HS-5 (cell line): Measurements from ENCODE around the gene IL10.

Source experiments
- DNase-seq: peaks from one replicate; pipeline ENCODE4 v3.0.0-alpha.2; 2012; ENCODE audit warnings: low read depth

IL10 gene

GRCh38 chr1:206772243-206772937 is at the start of gene IL10:
IL10 (minus strand) TSS chr1:206772494; CDS start chr1:206772435, 59 bp downstream.
- DNase-seq = no peak

GRCh38 chr1:206821493-206821892 is 49.2 kb upstream of the IL10 start:
- DNase-seq = no peak

GRCh38 chr1:206816390-206817287 is 44.3 kb upstream of the IL10 start:
- DNase-seq = no peak

GRCh38 chr1:206814716-206815341 is 42.5 kb upstream of the IL10 start:
- DNase-seq = no peak

GRCh38 chr1:206812471-206812870 is 40.2 kb upstream of the IL10 start:
- DNase-seq = no peak

GRCh38 chr1:206809504-206810084 is 37.3 kb upstream of the IL10 start:
- no peak for DNase-seq

GRCh38 chr1:206808615-206809014 is 36.3 kb upstream of the IL10 start:
- no peak for DNase-seq

- DNase-seq = no peak
Measured at GRCh38 chr1:206805357-206805756, 33.1 kb upstream of the IL10 start.

- DNase-seq = no peak
Measured at GRCh38 chr1:206804156-206804737, 32.0 kb upstream of the IL10 start.

- no peak for DNase-seq
Measured at GRCh38 chr1:206803221-206803730, 31.0 kb upstream of the IL10 start.

GRCh38 chr1:206802401-206802800 is 30.1 kb upstream of the IL10 start:
- no peak for DNase-seq

GRCh38 chr1:206801467-206801866 is 29.2 kb upstream of the IL10 start:
- DNase-seq = no peak

- no peak for DNase-seq
Measured at GRCh38 chr1:206800891-206801290, 28.6 kb upstream of the IL10 start.

- no peak for DNase-seq
Measured at GRCh38 chr1:206800411-206800810, 28.1 kb upstream of the IL10 start.

- DNase-seq = no peak
Measured at GRCh38 chr1:206799311-206799710, 27.0 kb upstream of the IL10 start.

GRCh38 chr1:206798384-206798996 is 26.2 kb upstream of the IL10 start:
- no peak for DNase-seq

GRCh38 chr1:206797534-206798383 is 25.5 kb upstream of the IL10 start:
- DNase-seq = no peak

- no peak for DNase-seq
Measured at GRCh38 chr1:206796981-206797402, 24.7 kb upstream of the IL10 start.

- no peak for DNase-seq
Measured at GRCh38 chr1:206796116-206796515, 23.8 kb upstream of the IL10 start.

GRCh38 chr1:206794294-206794908 is 22.1 kb upstream of the IL10 start:
- no peak for DNase-seq
